Osteocyte (in vitro differentiated cells): ENCODE data around the gene MEIS2. TPM values are rescaled to one million over a fixed set of nuclear protein-coding genes. Genes with fewer than 3 reads are reported as not detected.
A peak's percentile ranks its signal among the peaks of the same experiment; 100 is the strongest.

Experiments
- DNase-seq: peaks from one replicate; pipeline ENCODE4 v3.0.0; 2021; ENCODE audit warnings: mixed read lengths; ENCODE audit not compliant: unreplicated experiment; ENCODE audit errors: extremely low spot score
- H3K27ac Mint-ChIP-seq: one replicate; pipeline ENCODE4 v1.8.0; 2021; ENCODE audit warnings: mild to moderate bottlenecking, mixed read lengths; ENCODE audit not compliant: unreplicated experiment
- H3K27me3 Mint-ChIP-seq: one replicate; pipeline ENCODE4 v1.8.0; 2021; ENCODE audit warnings: mixed read lengths; ENCODE audit not compliant: unreplicated experiment
- H3K36me3 Mint-ChIP-seq: one replicate; pipeline ENCODE4 v1.8.0; 2021; ENCODE audit warnings: mixed read lengths; ENCODE audit not compliant: unreplicated experiment
- H3K4me1 Mint-ChIP-seq: one replicate; pipeline ENCODE4 v1.8.0; 2021; ENCODE audit warnings: mixed read lengths; ENCODE audit not compliant: unreplicated experiment
- H3K4me3 Mint-ChIP-seq: one replicate; pipeline ENCODE4 v1.8.0; 2021; ENCODE audit warnings: mild to moderate bottlenecking, moderate library complexity, mixed read lengths; ENCODE audit not compliant: unreplicated experiment
- H3K9me3 Mint-ChIP-seq: one replicate; pipeline ENCODE4 v1.8.0; 2021; ENCODE audit warnings: mixed read lengths; ENCODE audit not compliant: unreplicated experiment
- total RNA-seq: library from RNA; stranded (reverse); gene quantifications from 2 replicates; pipeline ENCODE4 v1.2.1, GENCODE V29; 2021
- TF ChIP-seq, protein P1 (sequence below): fragments of 200-600 bp; sonication (generic); IDR thresholded peaks from 2 replicates; pipeline ENCODE4 v1.5.0; 2021; ENCODE audit warnings: antibody characterized with exemption, mild to moderate bottlenecking, moderate library complexity

Gene MEIS2
- total RNA-seq, 1 donor from 2014 or later = 79.9 TPM

DNA sequence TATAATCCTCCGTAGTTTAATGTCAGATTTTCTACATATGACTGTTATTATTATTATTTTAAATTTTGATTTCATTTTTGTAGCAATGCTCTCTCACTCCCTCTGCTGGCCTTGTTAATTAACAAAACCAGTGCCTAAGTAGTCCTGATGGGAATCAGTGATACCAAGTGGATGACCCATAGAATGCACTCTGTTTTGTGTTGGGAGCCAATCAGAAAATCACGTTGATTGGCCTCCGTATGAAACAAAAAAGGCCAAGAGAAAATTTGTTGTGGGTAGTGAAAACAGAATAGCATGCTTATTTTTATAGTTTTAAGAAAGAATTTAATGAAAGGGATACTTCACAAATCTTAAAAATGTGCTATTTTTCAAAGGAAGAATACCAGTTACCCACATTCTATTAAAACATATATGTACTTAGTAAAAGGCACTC, 34.4 kb upstream of the MEIS2 start:
- no peak for DNase-seq
- no peaks in the 10 kb centered on the region for H3K9me3 Mint-ChIP-seq
- no peak overlapping the region for H3K27ac Mint-ChIP-seq
- no peaks in the 10 kb centered on the region for H3K36me3 Mint-ChIP-seq
- peaks cover 29% of the 10 kb centered on the region for H3K27me3 Mint-ChIP-seq
- TF ChIP-seq, protein P1, sequence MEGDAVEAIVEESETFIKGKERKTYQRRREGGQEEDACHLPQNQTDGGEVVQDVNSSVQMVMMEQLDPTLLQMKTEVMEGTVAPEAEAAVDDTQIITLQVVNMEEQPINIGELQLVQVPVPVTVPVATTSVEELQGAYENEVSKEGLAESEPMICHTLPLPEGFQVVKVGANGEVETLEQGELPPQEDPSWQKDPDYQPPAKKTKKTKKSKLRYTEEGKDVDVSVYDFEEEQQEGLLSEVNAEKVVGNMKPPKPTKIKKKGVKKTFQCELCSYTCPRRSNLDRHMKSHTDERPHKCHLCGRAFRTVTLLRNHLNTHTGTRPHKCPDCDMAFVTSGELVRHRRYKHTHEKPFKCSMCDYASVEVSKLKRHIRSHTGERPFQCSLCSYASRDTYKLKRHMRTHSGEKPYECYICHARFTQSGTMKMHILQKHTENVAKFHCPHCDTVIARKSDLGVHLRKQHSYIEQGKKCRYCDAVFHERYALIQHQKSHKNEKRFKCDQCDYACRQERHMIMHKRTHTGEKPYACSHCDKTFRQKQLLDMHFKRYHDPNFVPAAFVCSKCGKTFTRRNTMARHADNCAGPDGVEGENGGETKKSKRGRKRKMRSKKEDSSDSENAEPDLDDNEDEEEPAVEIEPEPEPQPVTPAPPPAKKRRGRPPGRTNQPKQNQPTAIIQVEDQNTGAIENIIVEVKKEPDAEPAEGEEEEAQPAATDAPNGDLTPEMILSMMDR = peak; percentile 69
- no peak overlapping the region for H3K4me3 Mint-ChIP-seq
- H3K4me1 Mint-ChIP-seq = peaks cover 19% of the 10 kb centered on the region

DNA sequence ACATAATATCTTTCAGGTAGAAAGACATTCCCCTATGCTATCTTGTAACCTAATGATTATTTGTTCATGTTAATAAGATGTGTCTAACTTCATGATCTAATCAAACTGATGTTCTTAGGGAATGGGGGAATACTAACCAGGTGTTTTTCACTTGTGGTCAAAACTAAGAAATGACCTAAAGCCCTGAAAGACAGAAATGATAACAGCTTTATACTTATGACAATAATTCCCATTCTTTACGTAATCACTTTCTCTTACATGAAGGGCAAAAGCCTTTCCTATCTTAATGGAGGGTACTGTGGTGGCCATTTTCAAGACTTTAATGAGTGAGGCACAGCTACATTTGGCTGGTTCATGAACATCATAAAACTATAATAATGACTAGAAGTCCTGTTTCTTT, 33.9 kb upstream of the MEIS2 start:
- Mint-ChIP-seq H3K27me3 (peaks cover 33% of the 10 kb centered on the region), H3K9me3 (no peaks in the 10 kb centered on the region), H3K4me1 (peaks cover 19% of the 10 kb centered on the region), H3K27ac (no peak overlapping the region), H3K4me3 (no peak overlapping the region), H3K36me3 (no peaks in the 10 kb centered on the region)
- TF ChIP-seq, protein P1 = no peak
- DNase-seq = no peak

DNA sequence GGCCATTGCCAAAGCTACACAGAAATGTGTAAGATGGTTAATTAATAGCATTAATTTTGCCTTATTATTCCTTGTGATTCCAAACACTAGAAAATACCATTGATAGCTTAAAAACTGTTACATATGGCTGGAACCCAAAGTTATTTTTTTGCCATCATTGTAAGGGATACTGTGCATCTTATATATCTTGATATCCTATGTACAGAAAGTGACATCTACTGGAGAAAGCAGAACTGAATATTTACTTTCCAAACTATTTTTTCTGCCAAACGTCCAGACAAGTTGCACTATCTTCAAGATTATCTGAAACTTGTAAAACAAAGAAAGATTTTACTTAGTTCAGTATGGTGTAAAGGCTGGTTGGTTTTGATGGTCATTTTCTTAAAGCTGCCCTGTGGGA, 33.3 kb upstream of the MEIS2 start:
- Mint-ChIP-seq H3K27me3 (peaks cover 38% of the 10 kb centered on the region), H3K9me3 (no peaks in the 10 kb centered on the region), H3K36me3 (no peaks in the 10 kb centered on the region), H3K4me1 (peaks cover 19% of the 10 kb centered on the region), H3K4me3 (no peak overlapping the region), H3K27ac (no peak overlapping the region)
- no peak for DNase-seq
- TF ChIP-seq, protein P1 = peak; percentile 61

DNA sequence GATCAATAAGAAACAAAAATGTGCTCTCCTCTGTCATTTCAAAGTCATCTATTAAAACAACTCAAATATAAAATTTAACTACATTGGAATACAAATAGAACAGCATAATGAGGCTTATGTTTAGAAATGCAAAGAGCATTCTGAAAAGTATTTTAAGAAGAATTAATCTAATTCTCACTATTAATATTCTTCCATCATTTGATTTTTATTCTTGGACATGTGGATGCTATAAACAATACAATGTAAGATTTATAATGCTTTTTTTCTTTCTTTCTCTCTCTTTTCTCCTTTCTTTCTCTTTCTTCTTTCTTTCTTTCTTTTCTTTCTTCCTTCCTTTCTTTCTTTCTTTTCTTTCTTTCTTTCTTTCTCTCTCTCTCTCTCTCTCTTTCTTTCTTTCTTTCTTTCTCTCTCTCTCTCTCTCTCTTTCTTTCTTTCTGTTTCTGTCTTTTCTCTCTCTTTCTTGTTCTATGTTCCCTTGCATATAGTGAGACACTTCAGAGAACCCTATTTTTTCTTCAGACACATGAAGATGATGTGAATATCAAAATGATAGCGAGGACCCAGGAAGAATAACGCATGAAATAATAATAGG, 32.6 kb upstream of the MEIS2 start:
- Mint-ChIP-seq H3K9me3 (no peaks in the 10 kb centered on the region), H3K4me1 (peaks cover 19% of the 10 kb centered on the region), H3K36me3 (no peaks in the 10 kb centered on the region), H3K4me3 (no peak overlapping the region), H3K27ac (no peak overlapping the region), H3K27me3 (peaks cover 45% of the 10 kb centered on the region)
- DNase-seq = no peak
- TF ChIP-seq, protein P1 = no peak

DNA sequence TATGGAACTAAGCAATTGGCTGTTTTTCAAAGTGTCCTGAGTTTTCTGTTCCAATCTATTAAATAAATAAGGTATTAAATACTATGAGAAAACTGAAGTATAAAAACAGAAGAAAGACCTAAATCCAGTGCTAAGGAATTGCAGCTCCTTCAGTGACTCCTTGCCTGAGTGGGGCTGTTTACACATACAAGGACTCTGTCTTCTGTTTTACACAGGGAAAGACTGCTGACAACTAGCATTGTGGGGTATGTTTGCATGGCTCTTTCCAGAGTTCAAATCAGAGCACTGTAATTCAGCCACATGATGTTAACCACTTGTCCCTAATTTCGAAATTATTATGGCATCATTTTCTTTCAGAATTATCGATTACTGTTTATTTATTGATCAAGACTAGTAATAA, 31.3 kb upstream of the MEIS2 start:
- H3K4me3 Mint-ChIP-seq = no peak overlapping the region

More for the DNA sequence above, 31.3 kb upstream of the MEIS2 start:
- H3K4me1 Mint-ChIP-seq = peaks cover 13% of the 10 kb centered on the region
- H3K27me3 Mint-ChIP-seq = peaks cover 44% of the 10 kb centered on the region
- H3K9me3 Mint-ChIP-seq = no peaks in the 10 kb centered on the region
- DNase-seq = no peak
- TF ChIP-seq, protein P1 = no peak
- no peak overlapping the region for H3K27ac Mint-ChIP-seq
- no peaks in the 10 kb centered on the region for H3K36me3 Mint-ChIP-seq
